NCI-H2171 treated with DMSO at 0.1 percent for 48 hours (cell line): Measurements from ENCODE around the gene ELN.
A peak's percentile ranks its signal among the peaks of the same experiment; 100 is the strongest.
"Not testable (repeated sequence)": the region's sequence is repeated elsewhere in the genome, so short reads cannot be mapped to it uniquely, and the experiment has no call there.

ENCODE experiments used
- DNase-seq: peaks from one replicate; lab custom pipeline; 2025; lab: John Stamatoyannopoulos, UW

The ELN gene

DNA sequence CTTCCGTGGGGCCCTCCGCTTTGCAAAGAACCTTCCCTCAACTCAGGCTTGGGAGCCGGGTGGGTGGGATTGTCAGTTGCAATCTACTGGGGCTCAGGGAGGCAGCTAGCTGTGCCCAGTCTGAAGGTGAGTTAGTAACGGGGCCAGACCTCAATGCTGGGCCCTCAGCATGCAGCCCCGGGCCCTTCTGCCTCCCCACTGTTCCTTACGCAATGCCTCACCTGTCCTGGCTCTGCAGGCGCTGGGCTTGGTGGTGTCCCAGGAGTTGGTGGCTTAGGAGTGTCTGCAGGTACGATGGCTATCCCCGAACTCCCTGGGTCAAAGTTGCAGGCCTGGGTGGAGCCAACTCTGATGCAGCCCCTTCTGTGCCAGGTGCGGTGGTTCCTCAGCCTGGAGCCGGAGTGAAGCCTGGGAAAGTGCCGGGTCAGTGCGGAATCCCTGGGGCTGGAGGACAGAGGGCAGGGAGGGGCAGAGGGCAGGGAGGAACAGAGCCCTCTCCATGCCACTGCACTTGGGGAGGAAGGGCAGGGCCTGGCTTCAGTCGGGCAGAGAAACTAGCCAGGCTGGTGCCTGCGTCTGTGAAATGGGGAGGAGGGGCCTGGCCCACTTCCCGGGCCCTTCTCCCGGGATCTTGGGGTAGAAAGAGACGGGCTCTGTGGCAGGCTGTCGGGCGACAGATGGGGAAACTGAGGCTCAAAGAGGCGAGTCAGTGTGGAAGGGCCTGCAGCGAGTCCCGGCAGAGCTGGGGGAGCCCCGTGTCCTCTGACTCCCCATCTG is 15.0 kb downstream of the ELN start:
- no peak for DNase-seq

DNA sequence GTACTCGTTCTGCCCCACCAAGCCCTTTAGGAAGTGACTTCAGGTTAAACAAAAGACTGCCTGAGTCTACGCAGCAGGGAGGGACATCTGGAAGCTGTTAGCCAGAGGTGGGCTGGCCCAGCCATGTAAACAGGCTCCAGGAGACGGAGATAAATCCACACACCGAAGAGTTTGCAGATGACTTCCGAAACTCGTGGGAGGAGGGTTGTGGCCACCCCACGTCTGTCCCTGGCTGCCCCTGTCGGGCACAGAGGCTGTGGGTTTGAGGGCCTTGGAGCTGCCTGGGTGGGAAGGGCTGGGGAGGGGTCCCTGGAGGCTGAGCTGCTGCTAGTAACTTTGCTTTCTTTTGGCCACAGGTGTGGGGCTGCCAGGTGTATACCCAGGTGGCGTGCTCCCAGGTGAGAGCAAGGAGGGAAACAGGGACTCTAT is 15.6 kb downstream of the ELN start:
- peak; percentile 79 for DNase-seq

DNA sequence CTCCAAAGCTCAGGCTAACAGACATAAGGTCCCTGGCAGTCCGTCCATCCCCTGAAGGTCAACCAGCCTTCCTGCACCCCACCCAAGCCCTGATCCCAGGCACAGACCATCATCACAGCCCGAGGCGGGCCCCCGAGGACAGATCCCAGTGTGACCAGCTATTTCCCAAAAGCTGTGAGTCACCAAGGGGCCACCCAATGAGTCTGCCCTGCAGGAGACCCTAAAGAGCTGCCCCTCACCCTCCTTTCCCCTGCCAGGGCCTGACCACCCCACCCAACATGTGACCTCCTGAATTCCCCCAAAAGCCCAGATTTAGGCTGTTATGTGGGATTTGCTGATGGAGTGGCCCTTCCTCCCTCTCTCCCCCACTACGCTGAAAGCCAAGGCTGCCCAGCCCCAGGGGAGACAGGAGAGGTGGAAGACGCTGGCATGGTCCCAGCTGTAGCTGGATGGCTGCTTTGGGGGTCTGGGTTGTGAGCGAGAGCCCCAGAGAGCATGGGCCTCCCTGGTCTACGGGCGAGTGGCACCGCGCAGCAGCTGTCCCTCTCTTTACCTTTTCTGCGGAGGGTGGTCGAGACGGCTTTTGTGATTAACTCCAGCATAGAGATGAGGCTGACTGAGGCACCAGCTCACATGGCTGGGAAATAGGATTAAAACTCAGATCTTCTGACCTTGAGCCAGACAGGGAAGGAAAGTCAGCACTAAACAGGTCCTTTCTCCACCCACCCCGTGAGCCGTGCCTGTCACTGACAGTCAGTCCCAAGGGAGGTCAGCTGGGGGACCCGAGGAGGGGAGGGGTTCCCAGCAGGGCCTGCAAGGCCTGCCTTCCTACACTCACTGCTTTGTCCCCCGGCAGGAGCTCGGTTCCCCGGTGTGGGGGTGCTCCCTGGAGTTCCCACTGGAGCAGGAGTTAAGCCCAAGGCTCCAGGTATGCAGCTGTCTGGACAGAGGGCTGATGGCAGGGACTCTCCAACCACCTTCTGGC is 16.7 kb downstream of the ELN start:
- peak; percentile 22 for DNase-seq

DNA sequence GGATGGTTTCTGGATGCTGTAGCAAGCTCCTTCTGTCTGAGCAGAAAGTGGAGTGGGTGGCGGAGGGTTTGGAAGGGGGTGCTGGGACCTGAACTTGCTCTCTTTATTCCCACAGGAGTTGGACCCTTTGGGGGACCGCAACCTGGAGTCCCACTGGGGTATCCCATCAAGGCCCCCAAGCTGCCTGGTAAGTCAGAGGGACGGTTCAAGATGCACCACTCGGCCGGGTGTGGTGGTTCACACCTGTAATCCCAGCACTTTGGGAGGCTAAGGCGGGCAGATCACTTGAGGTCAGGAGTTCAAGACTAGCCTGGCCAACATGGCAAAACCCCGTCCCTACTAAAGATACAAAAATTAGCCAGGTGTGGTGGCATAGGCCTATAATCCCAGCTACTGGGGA is 18.6 kb downstream of the ELN start:
- DNase-seq = not testable (repeated sequence)

DNA sequence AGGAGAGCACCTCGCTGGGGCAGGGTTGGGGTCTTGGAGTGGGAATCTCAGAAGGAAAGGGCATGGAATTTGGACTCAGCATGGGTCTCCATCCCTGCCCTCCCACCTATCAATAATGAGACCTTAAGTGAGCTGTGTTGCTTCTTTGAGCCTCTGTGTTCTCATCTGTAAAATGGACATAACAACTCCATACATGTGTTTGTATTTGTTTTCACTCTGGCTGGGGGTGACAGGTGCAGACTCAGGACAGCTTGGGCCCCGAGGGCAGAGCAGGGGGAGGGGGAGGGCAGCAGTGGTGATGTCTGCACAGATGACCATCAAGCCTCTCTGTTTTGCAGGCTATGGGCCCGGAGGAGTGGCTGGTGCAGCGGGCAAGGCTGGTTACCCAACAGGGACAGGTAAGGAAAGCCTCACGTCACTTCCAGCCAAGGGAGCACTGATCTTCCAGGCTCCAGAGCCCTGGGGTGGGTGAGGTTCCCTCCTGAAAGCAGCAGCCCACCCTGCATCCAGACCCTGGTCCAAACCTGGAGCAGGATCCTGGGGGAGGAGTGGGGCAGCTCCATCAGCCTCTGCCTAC is 19.9 kb downstream of the ELN start:
- no peak for DNase-seq

DNA sequence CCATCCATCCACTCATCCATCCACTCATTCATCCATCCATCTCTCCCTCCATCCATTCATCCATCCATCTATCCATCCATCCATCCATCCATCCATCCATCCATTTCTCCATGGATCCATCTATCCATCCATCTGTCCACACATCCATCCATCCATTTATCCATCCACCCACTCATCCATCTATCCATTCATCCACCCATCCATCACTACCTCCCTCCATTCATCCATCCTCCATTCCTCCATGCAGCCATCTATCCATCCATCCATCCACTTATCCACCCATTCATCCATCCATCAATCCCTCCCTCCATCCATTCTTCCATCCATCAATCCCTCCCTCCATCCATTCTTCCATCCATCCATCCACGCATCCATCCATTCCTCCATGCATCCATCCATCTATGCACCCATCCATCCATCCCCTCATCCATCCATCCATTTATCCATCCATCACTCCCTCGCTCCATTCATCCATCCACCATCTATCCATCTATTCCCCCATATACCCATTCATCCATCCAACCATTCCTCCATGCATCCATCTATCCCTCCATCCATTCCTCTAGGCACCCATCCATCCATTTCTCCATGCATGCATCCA is 21.1 kb downstream of the ELN start:
- no peak for DNase-seq

DNA sequence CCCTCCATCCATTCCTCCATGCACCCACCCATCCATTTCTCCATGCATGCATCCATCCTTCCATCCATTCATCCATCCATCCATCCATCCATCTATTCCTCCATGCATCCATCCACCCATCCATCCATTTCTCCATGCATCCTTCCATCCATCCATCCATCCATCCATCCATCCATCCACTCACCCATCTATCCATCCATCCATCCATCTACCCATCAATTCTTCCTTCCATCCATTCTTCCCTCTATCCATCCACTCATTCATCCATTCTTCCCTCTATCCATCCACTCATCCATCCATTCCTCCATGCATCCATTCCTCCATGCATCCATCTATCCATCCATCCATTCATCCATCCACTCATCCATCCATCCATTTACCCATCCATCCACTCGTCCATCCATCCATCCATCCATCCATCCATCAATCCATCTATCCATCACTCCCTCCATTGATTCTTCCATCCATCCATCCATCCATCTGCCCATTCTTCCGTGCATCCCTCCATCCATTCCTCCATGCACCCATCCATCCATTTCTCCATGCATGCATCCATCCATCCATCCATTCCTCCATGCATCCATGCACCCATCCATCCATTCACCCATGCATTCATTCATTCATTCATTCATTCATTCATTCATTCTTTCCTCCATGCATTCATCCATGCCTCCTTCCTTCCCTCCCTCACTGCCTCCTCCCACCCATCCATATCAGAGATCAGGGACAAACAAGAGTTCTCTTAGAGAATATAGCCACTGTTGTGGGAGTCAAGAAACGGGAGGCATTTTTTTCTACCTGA is 22.2 kb downstream of the ELN start:
- DNase-seq = no peak

DNA sequence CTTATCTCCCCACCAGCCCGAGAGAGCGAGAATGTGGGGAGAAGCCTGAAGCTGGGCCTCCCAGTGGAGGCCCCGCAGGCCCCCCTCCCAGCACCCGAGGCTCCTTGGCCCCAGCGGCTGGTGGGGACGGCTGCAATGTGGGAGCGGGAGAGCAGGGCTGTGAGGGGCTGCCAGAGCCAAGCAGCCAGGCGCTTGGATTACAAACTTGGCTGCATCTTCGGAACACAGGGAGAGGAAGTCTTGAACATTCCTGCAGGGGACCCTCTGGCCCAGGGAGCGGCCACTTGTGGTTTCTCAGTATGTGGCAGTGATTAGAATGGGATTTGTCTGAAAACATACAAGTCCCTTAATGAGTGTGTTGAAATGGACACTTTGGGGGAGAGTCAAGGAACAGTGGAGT is 23.2 kb downstream of the ELN start:
- no peak for DNase-seq

DNA sequence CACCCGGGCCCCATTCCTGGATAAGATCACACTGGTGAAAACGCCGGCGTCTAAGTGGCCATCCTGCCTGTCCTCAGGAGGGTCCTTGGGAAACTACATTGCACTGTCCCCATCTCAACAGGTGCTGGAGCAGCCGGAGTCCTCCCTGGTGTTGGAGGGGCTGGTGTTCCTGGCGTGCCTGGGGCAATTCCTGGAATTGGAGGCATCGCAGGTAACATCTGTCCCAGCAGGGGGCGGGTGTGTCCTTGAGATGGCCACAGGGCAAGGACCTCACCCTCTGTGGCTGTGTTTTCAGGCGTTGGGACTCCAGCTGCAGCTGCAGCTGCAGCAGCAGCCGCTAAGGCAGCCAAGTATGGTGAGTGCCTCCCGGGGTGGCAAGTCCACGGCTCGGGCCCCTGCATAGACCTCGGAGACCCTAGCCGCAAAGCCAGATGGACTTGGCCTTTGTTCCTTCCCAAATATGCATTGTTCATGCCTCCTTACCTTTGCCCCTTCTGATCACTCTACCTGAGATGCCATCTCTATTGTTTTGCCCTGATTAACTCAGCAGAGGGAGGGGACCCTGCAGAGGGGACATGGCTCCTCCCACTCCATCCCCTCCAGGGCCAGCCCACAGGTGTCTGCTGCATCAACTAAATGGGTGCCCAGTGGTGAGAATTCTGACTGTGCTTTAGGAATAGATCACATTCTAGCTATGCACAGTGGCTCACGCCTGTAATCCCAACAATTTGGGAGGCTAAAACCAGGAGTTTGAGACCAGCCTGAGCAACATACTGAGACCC is 23.8 kb downstream of the ELN start:
- DNase-seq = no peak

DNA sequence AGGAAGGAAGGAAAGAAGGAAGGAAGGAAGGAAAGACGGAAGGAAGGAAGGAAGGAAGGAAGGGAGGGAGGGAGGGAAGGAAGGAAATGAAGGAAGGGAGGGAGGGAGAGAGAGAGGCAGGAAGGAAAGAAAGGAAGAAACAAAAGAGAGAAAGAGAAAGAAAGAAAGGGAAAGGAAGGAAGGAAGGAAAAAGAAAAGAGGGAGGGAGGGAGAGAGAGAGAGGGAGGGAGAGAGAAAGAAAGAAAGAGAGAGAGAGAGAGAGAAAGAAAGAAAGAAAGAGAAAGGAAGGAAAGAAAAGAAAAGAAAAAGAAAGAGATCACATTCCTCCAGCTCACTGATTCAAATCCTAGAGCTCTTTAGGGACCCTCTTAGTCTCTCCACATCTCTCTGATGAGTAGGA is 24.7 kb downstream of the ELN start:
- no peak for DNase-seq

DNA sequence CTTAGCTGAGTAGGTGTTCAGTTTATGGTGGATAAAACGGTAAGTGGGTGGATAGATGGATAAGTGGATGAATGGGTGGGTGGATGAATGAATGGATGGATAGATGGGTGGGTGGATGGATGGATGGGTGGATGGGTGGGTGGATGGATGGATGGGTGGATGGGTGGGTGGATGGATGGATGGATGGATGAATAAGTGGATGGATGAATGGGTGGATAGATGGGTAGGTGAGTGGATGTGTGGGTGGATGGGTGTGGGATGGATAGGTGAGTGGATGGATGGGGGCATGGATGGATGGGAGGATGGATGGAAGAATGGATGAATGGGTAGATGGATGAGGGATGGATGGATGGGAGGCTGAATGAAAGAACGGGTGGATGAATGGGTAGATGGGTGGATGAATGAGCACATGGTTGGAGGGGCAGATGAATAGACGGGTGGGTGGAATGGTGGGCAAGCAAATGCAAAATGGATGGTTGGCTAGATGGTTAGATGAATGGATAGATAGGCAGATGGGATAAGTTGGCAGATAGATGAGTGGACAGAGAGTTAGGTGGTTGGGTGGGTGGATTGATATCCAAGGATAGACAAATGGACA is 25.7 kb downstream of the ELN start:
- no peak for DNase-seq

DNA sequence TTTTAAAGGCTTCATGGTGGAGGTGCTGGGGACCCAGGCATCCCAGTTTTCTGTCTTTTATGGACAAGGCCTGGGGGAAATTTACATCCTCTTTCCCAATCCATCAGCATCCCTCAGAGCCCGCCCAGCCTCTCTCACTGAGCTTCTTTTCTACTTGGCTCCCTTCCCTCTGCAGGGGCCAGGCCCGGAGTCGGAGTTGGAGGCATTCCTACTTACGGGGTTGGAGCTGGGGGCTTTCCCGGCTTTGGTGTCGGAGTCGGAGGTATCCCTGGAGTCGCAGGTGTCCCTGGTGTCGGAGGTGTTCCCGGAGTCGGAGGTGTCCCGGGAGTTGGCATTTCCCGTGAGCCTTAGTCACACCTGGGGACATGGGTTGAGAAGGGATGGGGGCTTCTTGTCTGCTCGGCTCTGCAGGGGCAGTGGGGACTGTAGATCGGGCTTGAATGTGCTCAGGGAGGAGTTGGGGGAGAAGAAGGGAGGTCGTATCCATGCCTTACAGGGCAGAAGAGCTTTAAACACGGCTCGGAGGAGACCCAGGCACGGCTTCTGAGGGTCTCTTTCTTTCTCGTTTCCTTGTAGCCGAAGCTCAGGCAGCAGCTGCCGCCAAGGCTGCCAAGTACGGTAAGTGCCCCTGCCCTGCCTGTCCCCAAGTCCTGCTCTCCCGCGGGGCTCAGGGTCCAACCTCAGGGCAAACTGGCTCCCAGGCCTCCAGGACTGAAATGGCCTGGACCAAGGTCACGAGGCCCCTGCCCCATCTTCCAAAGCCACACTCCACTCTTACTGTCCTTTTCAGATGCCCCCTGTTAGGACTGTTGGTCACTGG is 28.3 kb downstream of the ELN start:
- no peak for DNase-seq

DNA sequence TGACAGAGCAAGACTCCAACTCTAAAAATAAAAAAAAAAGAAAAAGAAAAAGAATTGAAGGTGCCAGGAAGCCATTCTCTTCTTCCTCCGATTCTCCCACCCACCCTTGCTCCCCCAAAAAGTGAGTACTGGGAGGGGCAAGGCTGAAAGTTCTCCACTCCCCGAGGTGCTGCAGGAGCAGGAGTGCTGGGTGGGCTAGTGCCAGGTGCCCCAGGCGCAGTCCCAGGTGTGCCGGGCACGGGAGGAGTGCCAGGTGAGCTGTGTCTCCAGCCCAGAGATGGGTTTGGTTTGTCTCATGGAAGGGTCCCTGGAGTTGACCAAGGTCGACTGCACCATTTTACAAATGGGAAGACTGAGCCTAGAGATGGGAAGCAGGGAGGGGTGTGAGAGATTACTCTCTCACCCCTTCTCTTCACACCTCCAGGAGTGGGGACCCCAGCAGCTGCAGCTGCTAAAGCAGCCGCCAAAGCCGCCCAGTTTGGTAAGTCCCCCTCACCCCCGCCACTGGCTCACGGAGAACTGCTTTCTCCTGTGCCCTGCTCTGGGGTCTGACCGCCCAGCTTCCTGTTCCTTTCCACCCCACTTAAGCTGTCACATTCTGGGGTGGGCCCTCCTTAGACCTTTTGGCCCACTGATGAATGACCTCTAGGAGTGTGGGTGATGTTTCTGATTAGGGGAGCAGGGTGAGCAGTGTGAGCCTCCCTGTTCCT is 29.4 kb downstream of the ELN start:
- no peak for DNase-seq

DNA sequence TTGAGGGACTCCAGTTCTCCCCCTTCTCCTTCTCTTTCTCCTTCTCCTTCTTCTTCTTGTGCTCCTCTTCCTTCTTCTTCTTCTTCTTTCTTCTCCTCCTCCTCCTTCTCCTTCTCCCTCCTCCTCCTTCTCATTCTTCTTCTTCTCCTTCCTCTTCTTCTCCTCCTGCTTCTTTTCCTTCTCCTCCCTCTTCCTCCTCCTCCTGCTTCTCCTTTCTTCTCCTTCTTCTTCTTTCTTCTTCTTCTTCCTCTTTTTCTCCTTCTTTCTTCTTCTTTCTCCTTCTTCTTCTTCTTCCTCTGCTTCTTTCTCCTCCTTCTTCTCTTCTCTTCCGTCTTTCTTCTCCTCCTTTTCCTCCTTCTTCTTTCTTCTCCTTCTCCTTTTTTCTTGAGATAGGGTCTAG is 30.0 kb downstream of the ELN start:
- no peak for DNase-seq

DNA sequence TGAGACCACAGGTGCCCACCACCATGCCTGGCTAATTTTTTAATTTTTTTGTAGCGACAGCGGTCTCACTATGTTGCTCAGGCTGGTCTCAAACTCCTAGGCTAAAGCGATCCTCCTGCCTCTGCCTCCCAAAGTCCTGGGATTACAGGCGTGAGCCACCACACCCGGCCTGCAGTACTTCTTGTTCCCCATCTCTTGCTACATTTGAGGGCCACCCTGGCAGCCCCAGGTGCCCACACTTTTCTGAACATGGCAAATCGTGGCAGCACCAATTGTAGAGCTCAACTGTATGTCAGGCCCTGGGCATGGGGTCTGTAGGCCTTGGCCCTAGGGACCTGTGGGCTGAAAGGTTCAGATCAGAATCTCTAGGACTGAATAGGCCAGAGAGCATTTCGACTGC is 30.5 kb downstream of the ELN start:
- DNase-seq = no peak

DNA sequence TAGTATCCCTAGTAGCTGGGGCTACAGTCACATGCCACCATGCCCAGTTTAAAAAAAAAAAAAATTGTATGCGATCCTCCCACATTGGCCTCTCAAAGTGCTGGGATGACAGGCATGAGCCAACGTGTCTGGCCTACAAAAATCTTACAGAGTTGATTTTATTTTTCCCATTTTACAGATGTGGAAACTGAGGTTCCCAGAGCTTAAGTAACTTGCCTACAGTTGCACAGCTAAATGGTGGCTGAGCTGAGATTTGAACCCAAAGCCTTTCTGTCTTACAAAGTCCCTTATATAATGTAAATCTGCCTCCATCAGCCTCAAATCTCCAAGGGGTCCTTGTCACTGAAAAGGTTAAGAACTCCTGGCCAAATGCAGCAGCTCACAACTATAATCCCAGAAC is 31.1 kb downstream of the ELN start:
- DNase-seq = no peak

DNA sequence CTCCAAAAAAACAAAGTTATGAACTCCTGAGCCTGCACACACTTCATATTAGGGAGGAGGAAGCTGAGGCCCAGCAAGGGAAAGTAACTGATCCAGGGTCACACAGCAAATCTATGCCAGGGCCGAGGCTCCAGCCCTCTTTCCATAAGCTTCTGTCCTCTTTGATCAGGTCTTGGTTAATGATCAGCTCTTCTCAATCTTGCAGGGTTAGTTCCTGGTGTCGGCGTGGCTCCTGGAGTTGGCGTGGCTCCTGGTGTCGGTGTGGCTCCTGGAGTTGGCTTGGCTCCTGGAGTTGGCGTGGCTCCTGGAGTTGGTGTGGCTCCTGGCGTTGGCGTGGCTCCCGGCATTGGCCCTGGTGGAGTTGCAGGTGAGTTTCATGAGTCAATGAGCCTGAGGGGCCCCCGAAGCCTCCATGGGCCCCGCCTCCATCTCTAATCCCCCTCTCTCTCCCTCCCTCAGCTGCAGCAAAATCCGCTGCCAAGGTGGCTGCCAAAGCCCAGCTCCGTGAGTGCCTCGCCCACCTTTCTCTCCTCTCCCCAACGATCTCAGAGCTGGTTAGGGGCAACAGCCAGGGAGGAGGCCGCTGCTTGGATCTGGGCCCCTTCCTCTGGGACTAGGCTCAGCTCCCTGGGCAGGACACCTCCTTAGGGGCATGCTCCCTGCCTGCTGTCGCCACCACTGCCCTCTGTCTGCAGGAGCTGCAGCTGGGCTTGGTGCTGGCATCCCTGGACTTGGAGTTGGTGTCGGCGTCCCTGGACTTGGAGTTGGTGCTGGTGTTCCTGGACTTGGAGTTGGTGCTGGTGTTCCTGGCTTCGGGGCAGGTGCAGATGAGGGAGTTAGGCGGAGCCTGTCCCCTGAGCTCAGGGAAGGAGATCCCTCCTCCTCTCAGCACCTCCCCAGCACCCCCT is 32.0 kb downstream of the ELN start:
- no peak for DNase-seq
